ENCODE data around the gene IFNL2. TPM values are rescaled to one million over a fixed set of nuclear protein-coding genes. Genes with fewer than 3 reads are reported as not detected.

Gene IFNL2
- total RNA-seq, 1 donor from 2014 or later: not detected

DNA sequence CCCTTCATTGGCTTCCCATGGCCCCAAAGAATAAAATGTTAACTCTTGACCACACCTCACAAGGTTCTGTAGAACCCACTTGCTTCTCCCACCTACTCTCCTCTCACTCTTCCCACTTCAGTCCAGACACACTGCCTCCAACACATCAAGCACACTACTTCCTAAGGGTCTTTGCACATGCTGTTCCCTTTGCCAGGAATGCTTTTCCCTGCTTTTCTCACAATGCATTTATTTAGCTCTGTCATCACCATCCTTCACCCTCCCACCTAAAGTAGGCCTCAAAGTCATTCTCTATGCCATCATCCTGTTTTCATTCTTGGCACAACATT is 36.0 kb downstream of the IFNL2 start:
- no peaks in the 10 kb centered on the region for H3K9me3 Mint-ChIP-seq (ENCODE audit: low read depth)
- DNase-seq (ENCODE audit: low spot score, unreplicated experiment): no peak
- TF ChIP-seq, protein P1, sequence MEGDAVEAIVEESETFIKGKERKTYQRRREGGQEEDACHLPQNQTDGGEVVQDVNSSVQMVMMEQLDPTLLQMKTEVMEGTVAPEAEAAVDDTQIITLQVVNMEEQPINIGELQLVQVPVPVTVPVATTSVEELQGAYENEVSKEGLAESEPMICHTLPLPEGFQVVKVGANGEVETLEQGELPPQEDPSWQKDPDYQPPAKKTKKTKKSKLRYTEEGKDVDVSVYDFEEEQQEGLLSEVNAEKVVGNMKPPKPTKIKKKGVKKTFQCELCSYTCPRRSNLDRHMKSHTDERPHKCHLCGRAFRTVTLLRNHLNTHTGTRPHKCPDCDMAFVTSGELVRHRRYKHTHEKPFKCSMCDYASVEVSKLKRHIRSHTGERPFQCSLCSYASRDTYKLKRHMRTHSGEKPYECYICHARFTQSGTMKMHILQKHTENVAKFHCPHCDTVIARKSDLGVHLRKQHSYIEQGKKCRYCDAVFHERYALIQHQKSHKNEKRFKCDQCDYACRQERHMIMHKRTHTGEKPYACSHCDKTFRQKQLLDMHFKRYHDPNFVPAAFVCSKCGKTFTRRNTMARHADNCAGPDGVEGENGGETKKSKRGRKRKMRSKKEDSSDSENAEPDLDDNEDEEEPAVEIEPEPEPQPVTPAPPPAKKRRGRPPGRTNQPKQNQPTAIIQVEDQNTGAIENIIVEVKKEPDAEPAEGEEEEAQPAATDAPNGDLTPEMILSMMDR (IDR thresholded peaks at IDR 0.05; ENCODE audit: unreplicated experiment): no peak
- peaks cover 13% of the 10 kb centered on the region for H3K4me1 Mint-ChIP-seq (ENCODE audit: low read depth)
- H3K27ac Mint-ChIP-seq: peak overlapping the region; percentile 20
- H3K4me3 Mint-ChIP-seq (ENCODE audit: low read depth): no peak overlapping the region
- H3K27me3 Mint-ChIP-seq: peaks cover 44% of the 10 kb centered on the region
- H3K36me3 Mint-ChIP-seq (ENCODE audit: insufficient read depth): no peaks in the 10 kb centered on the region

DNA sequence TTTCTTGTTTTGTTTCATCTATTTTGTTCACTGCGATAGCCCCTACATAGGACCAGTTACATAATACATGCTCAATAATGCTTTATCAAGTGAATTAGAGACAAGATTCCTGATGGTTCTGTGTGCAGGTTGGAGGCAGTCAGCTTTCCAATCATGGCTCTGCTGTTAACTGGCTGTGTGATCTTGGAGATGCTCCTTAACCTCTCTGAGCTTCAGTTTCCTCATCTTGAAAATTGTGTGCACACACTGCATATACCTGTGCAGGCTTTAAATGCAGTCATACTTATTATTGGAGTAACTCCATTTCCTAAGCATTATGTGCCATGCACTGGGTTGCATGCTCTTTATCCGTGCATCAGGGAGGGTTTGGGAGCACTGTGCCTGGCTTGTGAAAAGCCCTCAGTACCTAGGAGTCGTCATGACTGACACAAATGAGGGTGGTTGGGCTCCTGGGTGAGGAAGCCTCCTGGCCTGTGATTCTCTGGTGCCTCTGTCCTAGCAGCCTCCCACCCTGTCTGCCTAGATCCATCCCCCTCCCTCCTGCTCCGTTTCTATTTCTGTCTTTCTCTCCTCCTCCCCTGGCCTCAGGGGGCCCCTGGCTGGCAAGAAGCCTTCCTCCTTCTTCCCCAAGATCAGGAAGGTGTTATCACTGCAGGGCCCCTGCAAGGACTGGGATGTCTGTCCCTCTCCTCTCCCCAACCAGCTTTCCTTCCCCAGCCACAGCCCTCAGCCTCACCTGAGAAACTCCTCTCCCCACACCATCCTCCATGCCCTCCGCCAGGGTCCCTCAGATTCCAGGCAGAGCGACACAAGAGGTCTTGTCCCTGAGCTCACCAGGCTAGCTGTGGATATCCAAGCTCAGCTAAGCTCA is 36.7 kb downstream of the IFNL2 start:
- Mint-ChIP-seq H3K9me3 (ENCODE audit: low read depth) (no peaks in the 10 kb centered on the region), H3K36me3 (ENCODE audit: insufficient read depth) (no peaks in the 10 kb centered on the region), H3K4me1 (ENCODE audit: low read depth) (peaks cover 13% of the 10 kb centered on the region), H3K4me3 (ENCODE audit: low read depth) (no peak overlapping the region), H3K27ac (no peak overlapping the region), H3K27me3 (peaks cover 44% of the 10 kb centered on the region)
- TF ChIP-seq, protein P1 (IDR thresholded peaks at IDR 0.05; ENCODE audit: unreplicated experiment): no peak
- DNase-seq (ENCODE audit: low spot score, unreplicated experiment): no peak

DNA sequence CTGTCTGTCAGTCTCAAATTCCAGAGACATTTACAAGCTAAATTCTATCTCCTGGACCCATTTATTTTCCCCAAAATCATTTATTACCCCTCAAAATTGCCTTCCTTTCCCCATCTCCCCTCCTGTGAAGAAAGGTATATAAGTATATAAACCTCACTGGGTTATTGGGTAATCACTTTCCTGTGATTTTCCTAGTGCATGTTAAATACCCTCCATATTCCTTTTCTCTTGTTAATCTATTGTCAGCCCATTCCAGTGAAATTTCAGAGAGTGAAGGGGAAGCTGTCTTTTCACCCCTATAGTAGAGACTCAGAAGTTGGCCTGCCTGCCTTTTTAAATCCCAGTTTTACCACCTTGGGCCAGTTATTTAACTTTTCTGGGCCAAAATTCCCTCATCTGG is 37.9 kb downstream of the IFNL2 start:
- Mint-ChIP-seq H3K27ac (no peak overlapping the region), H3K27me3 (peaks cover 49% of the 10 kb centered on the region), H3K4me3 (ENCODE audit: low read depth) (no peak overlapping the region), H3K4me1 (ENCODE audit: low read depth) (peaks cover 13% of the 10 kb centered on the region), H3K36me3 (ENCODE audit: insufficient read depth) (no peaks in the 10 kb centered on the region), H3K9me3 (ENCODE audit: low read depth) (no peaks in the 10 kb centered on the region)
- TF ChIP-seq, protein P1 (IDR thresholded peaks at IDR 0.05; ENCODE audit: unreplicated experiment): no peak
- DNase-seq (ENCODE audit: low spot score, unreplicated experiment): no peak

DNA sequence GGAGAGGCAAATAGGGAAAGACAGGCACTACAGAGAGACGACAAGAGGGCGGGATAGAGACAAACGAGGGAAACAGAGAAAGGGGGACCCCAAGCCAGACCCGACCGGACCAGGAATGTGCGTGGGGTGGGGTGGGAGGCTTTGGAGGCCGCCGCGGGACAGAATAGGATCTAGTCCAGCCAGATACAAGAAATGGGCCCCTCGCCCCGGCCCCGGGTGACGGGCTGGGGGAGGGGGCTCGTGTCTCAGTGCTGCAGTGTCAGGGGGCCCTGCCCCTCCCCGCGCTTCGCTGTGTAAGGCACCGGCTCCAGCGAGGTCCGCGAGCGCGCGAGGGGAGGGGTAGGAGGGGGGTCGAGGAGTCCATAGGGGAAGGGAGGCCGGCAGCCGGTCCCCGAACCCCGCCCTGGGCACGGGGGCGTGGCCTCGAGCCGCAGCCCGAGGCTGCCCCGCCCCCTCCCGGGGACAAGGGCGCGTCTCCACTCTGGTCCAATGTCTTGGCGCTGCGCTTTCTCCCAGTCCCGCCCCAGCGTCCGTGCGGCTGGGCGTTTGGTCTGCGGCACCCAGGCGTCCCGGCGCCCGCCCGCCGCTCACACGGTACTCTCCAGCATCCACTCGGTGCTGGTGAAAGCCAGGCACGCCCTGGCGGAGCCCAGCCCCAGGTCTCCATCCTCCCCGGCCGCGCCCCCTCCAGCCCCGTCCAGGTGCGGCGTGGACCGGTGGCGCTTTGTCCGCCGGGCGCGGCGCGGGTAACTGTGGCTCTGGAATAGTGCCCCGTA is 39.0 kb downstream of the IFNL2 start:
- Mint-ChIP-seq H3K4me3 (ENCODE audit: low read depth) (peak overlapping the region; percentile 56), H3K27ac (no peak overlapping the region)
- DNase-seq (ENCODE audit: low spot score, unreplicated experiment): peak; percentile 32

More for the DNA sequence above, 39.0 kb downstream of the IFNL2 start:
- peaks cover 5% of the 10 kb centered on the region for H3K36me3 Mint-ChIP-seq (ENCODE audit: insufficient read depth)
- peaks cover 13% of the 10 kb centered on the region for H3K4me1 Mint-ChIP-seq (ENCODE audit: low read depth)
- H3K9me3 Mint-ChIP-seq (ENCODE audit: low read depth): no peaks in the 10 kb centered on the region
- peaks cover 49% of the 10 kb centered on the region for H3K27me3 Mint-ChIP-seq
- TF ChIP-seq, protein P1 (IDR thresholded peaks at IDR 0.05; ENCODE audit: unreplicated experiment): no peak
